Measurements from ENCODE around the gene SGCD. TPM values are rescaled to one million over a fixed set of nuclear protein-coding genes. Genes with fewer than 3 reads are reported as not detected.

SGCD gene
- polyA plus RNA-seq, 1 donor (not counting 4 experiments of a cell fraction or from before 2014, with no cell fraction given): not detected

DNA sequence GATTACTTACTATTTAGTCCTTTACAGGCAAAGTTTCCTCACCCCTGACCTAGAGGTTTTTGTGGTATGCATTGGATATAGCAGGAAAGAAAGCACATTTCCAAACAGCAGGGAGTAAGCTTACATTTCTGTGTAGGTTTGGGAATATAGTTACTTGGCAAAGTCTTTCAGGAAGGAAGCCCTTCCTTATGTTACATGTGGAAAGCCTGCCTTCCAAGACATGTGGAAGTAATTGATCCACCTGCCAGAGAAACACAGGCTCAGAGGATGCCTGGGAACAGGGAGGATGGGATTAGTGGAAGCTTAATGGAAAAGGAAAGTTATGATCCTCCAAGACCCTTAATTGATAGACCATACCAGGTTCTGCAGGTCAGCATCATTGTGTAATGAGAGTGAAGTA, 435.8 kb downstream of the SGCD start:
- DNase-seq (ENCODE audit: low read depth, low spot score) (no peak), FAIRE-seq (no peak)
- Histone ChIP-seq H3K4me3 (ENCODE audit: control insufficient read depth in 2 of 3, extremely low read depth in 1 of 3, insufficient read depth in 2 of 3, low read depth in 1 of 3, low read length in 3 of 3) (no peak overlapping the region), H4K20me1 (ENCODE audit: control insufficient read depth, extremely low read depth, insufficient read depth, low read length) (no peaks in the 10 kb centered on the region), H2AFZ (ENCODE audit: control insufficient read depth, low read length) (no peak overlapping the region), H3K36me3 (ENCODE audit: control insufficient read depth in 2 of 2, extremely low read depth in 1 of 2, insufficient read depth in 2 of 2, low read length in 2 of 2) (no peaks in the 10 kb centered on the region), H3K79me2 (ENCODE audit: control insufficient read depth, insufficient read depth, low read length) (no peaks in the 10 kb centered on the region), H3K4me1 (ENCODE audit: control insufficient read depth, extremely low read depth, insufficient read depth, low read length) (no peaks in the 10 kb centered on the region), H3K27ac (ENCODE audit: control insufficient read depth, insufficient read depth, low read length) (no peak overlapping the region), H3K9ac (ENCODE audit: control insufficient read depth, extremely low read depth, insufficient read depth, low read length) (no peak overlapping the region), H3K9me1 (ENCODE audit: control insufficient read depth, extremely low read depth, insufficient read depth, low read length) (no peaks in the 10 kb centered on the region), H3K4me2 (ENCODE audit: control insufficient read depth, extremely low read depth, insufficient read depth, low read depth, low read length) (no peak overlapping the region), H3K9me3 (ENCODE audit: control insufficient read depth, low read depth, low read length) (no peaks in the 10 kb centered on the region), H3K27me3 (ENCODE audit: control insufficient read depth, extremely low read depth, insufficient read depth, low read length) (no peaks in the 10 kb centered on the region)
- dilution Hi-C loops (cut with MboI; ENCODE audit: extremely low pct_ligation_motif_present, low sequenced_read_pairs): no loop called here
- TF ChIP-seq EZH2 (IDR thresholded peaks at IDR 0.05; ENCODE audit: low read length) (no peak), CTCF (optimal IDR thresholded peaks at IDR 0.05 in 1 of 3, IDR thresholded peaks at IDR 0.05 in 1 of 3, conservative IDR thresholded peaks at IDR 0.05 in 1 of 3; ENCODE audit: extremely low read depth in 1 of 3, insufficient read depth in 2 of 3, low read length in 3 of 3) (no peak)

DNA sequence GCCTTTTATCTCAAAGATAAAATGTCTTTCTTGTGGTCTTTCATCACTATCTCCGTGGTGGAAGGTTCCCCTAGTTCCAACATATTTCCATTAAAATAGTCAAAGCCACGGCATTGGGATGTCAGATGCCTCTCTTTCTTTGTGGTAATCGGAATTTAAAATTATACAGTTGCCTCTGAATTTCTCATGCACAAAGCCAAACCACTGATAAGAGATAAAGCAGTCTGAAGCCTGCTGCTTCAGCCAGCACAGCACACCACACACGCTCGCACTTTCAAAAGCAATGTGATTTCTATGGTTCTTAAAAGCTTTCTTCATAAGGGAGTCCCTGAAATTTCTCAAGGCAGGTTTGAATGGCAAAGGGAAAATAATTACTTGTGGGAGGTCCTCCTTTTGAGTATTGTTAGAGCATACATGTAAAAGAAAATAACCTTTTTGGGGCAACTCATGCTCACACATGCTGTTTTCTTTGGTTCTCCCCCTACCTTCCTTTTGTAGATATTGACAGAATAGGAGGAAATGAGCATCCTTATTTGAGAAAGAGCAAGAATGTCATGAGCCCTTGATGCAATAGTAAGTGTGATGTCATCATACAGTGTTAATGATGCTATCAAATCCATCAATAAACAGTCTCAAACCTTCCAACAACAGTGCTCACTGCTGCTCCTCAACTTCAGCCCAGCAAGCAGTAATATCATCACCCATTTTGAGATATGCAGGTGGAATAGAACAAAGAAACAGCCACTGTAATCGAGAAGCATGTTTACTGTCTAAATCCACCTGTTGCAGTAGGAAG, 437.4 kb downstream of the SGCD start:
- no peak for FAIRE-seq
- H3K36me3 ChIP-seq (ENCODE audit: control insufficient read depth in 2 of 2, extremely low read depth in 1 of 2, insufficient read depth in 2 of 2, low read length in 2 of 2): no peaks in the 10 kb centered on the region

More for the DNA sequence above, 437.4 kb downstream of the SGCD start:
- dilution Hi-C loops (cut with MboI; ENCODE audit: extremely low pct_ligation_motif_present, low sequenced_read_pairs): no loop called here
- H3K9me1 ChIP-seq (ENCODE audit: control insufficient read depth, extremely low read depth, insufficient read depth, low read length): no peaks in the 10 kb centered on the region
- no peaks in the 10 kb centered on the region for H3K27me3 ChIP-seq (ENCODE audit: control insufficient read depth, extremely low read depth, insufficient read depth, low read length)
- H4K20me1 ChIP-seq (ENCODE audit: control insufficient read depth, extremely low read depth, insufficient read depth, low read length): no peaks in the 10 kb centered on the region
- TF ChIP-seq EZH2 (IDR thresholded peaks at IDR 0.05; ENCODE audit: low read length): no peak
- no peak for TF ChIP-seq CTCF (optimal IDR thresholded peaks at IDR 0.05 in 1 of 3, IDR thresholded peaks at IDR 0.05 in 1 of 3, conservative IDR thresholded peaks at IDR 0.05 in 1 of 3; ENCODE audit: extremely low read depth in 1 of 3, insufficient read depth in 2 of 3, low read length in 3 of 3)
- H3K27ac ChIP-seq (ENCODE audit: control insufficient read depth, insufficient read depth, low read length): no peak overlapping the region
- H3K9ac ChIP-seq (ENCODE audit: control insufficient read depth, extremely low read depth, insufficient read depth, low read length): no peak overlapping the region
- no peaks in the 10 kb centered on the region for H3K79me2 ChIP-seq (ENCODE audit: control insufficient read depth, insufficient read depth, low read length)
- no peak overlapping the region for H3K4me3 ChIP-seq (ENCODE audit: control insufficient read depth in 2 of 3, extremely low read depth in 1 of 3, insufficient read depth in 2 of 3, low read depth in 1 of 3, low read length in 3 of 3)
- H3K4me1 ChIP-seq (ENCODE audit: control insufficient read depth, extremely low read depth, insufficient read depth, low read length): no peaks in the 10 kb centered on the region
- no peak overlapping the region for H3K4me2 ChIP-seq (ENCODE audit: control insufficient read depth, extremely low read depth, insufficient read depth, low read depth, low read length)
- H3K9me3 ChIP-seq (ENCODE audit: control insufficient read depth, low read depth, low read length): no peaks in the 10 kb centered on the region
- H2AFZ ChIP-seq (ENCODE audit: control insufficient read depth, low read length): no peak overlapping the region
- no peak for DNase-seq (ENCODE audit: low read depth, low spot score)
